GM11168 (cell line): ENCODE data around the gene PIP5K1B.

Source experiments
- in situ Hi-C: fragments of 300-500 bp; cut with MboI; formaldehyde crosslinking; loops from one replicate; pipeline ENCODE4 v1.12.0; 2022; ENCODE audit warnings: low sequenced_read_pairs; ENCODE audit not compliant: unreplicated experiment

The PIP5K1B gene

DNA sequence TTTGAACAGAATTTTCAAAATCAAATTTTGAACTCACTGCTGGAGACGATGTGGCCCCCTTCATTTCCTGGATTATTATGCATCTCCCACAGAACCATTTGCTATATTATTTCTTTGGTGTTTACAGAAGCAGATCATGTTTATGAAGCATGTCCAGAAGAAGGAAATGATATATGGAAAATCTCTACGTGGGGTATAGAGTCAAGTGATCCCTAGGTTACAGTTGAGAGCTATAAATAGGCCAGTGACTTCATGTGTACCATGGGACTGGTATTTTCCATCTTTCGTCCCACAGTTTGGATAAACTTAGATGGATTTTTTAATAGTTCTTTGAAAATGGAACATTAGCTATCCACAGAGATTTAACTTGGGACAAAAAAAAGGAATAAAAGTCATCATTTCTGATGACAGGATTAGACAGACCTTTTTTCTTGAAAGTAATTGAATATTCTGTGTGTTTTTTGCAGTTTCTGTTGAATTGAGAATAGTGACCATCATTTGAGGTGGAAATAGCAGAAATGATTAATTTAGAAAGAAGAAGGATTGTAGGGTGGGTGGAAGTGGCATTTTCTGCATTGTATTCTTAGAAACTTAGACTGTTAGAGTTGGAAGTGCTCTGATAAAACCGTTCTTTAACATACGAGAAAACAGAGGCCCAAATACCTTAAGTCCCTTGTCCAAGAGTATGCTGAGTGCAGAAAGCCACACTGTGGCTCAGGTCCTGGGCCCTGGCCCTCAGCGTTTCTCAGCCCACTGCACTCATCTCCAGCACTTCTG lies 136.4 kb downstream of the PIP5K1B start:
- in situ Hi-C loops = no loop called here

DNA sequence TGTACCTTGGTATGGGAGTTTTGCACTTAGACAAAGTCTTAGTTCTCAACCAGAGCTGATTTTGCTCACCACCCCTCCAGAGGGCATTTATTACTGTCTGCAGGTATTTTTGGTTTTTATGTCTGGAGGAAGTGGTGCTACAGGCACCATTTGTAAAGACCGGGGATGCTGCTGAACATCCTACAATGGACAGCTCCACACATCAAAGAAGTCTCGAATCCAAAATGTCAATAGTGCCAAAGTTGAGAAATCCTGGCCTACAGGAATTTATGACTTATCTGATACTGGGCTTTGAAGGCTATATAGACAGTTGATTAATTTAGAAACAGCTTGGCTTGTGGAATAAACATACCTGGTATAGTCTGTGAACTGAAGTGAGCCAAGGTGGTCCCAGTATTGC lies 137.5 kb downstream of the PIP5K1B start:
- in situ Hi-C loops = no loop called here

DNA sequence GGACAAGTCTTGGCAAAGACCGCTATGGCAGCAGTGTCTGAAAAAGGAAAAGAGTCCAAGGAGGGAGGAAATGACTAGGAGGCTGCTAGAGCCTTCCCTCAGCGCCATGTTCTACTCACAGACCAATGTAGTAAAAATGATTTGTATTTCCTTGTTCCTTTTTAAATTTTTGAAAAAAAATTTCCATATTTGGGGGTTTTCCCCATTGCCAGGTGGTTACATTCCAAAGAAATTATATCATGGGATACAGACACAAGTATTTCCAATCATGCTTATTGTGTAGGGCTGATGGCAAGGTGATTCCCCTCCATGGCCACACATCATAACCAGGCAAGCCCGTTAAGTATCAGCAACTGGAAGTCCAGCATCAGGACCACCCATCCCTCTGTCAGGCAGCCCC lies 138.2 kb downstream of the PIP5K1B start:
- in situ Hi-C loops = no loop called here

DNA sequence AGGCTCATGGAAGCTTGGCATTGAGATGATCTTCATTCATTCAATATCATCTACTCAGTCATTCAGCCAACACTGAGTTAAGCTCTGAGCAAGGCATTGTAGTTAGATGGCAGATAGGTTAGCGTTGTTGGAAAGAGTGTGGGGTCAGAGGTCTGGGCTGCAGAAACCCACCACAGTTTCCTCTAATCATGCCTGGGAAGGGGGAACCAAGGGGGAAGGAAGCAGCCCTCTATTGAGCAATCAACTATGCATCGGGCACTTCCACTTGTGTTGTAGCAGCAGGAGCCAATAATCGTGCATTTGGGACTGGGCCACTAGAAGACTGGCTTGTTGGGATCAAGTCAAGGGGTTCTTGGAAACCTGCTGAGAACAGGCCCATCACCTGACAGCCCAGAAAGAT lies 139.1 kb downstream of the PIP5K1B start:
- in situ Hi-C loops = no loop called here

DNA sequence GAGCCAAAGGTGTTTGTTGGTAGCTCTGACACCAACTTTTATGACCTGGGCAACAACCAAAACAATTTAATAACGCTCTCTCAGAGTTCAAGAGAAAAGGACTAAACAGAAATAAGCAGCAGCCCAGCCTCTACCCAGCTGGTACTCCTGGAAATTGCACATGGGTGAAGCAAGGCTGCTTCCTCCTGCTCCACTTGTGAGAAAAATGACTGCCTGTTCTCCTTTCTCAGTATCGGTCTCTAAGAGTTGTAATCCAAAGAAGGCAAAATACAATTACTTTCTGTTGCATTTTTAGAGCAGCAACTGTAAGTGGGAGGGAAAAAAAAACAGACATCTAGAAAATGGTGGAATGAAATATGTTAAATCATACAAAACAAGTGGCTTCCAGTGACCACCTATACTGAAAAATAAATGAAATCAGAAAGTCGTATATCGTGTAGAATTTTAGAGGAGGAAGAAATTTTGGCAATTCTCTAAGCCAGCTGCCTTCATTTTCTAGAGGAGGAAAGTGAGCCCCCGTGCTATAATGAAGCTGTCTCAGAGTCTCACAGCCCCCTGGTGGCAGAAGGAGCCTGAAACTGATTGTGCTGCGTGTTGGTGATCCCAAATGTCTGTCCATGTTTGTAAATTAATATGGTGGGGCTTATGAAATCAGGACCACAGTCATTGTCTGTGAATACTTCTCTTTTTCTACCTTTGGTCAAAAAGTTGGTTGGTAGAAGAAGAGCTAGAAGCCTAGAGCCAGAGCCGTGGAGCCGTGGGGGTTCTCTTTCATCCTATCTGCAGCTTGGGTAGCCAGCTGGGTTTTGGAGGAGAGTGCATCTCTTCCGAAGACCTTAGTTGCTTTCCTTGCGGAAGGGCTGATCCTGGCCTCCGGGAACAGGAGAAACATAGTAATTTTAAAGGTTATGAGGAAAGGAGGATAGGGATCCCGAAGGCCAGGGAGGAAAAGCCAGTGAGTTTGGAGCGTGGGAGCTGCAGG lies 139.9 kb downstream of the PIP5K1B start:
- in situ Hi-C loops = no loop called here

DNA sequence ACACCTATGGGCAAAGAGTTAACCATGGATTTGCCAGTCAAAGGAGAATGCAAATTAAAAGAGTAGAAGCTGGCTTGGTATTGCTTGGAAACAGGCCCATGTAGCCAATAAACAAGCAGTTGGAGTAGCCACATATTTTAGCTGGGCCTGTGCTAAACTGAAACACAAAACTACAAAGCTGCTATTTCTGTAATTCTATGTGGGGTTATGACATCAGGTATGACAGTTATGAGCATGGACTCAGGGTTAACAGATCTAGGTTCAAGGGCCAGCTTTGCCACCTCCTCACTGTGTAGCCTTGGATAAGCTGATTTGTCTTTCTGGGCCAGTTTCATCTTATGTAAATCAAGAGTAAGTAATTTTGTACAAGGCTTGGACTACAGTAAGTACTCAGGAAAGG lies 142.7 kb downstream of the PIP5K1B start:
- in situ Hi-C loops = no loop called here

DNA sequence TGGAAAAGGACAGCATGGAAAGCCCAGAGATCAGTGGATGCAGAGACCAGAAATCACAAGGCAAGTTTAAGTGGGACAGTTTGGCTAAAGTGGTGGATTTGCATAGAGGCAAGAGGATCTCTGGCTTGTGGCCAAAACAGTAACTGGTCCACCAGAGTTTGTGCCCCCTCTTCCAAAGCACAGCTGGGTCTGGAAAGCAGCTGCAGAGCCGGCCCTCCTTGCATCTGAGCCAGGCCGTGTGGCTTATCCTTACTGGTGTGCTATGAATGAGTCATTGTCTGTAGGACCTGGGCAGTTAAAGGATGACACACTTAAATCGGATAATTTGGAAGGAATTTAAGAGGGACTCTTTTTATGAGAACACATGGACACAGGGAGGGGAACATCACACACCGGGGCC lies 146.6 kb downstream of the PIP5K1B start:
- in situ Hi-C loops = no loop called here

DNA sequence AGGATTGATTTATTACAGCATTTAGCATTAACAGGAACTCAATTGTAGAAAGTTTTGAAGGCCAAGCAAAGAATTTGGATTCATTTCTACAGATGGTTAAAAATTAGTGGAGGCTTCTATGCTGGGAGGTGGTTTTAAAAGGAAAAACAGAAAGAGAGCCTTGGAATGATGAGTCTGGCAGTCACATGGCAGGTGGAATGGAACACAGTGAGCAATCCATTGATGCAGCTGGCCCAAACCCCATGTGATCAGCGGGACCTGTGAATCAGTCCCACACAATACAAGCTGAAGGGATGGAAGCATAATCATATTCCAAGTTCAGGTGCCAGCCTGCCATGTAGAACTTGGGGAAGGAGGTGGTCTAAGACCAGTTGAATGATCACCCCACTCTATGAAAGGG lies 147.9 kb downstream of the PIP5K1B start:
- in situ Hi-C loops = no loop called here

DNA sequence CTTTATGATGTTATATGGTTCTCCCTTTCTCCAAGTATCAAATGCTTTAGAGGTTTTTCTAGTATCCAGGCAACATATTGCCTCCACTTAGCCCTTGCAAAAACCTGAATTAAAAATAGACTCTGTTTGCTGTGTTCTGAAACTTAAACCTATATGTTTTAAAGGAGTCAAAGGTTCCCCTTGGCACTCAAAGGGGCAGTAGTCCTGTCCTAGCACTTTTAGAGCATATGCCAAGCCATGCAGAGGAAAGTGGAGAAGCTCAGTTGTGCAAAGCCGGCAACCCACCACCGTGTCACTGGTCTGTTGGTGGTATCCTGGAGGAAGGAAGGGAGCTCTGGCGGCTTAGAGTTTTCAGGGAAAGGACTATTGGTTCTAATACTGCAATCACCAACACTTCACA lies 154.3 kb downstream of the PIP5K1B start:
- in situ Hi-C loops = no loop called here

DNA sequence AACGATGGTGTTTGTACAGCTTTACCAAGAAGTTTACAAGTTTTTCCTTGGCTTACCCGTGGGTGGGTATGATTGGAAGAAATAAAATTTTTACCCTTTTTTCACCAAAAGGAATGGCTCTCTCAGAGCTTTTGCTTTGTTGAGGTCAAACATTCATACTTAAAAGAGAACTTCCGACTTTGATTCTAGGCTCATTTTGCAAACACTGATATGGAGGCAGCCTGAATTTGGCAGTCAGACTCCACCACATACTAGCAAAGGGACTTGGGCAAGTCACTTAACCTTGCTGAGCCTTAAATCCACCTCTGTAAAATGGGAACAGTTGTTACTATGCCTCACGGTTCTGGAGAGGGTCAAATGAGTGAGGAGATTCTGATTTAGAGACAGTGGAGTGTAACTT lies 155.4 kb downstream of the PIP5K1B start:
- in situ Hi-C loops = no loop called here

DNA sequence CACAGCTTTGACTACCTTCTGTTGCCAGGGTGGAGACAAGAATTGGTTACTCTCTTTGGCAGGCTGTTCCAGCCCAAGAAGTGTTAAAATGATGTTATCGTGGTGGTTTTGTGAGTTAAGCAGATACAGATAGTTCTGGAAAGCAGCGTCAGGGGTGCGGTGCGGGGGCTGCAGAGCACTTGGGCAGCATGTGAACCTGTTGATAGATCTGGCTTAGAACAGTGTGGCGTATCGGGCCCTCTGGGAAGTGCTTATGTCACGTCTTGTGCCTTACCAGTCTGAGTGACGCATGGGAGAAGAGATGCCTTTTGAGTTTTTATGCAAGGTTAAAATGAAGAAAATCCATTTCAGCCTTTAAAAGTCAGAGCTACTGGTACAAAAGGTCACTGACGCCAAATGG lies 156.4 kb downstream of the PIP5K1B start:
- in situ Hi-C loops = no loop called here

DNA sequence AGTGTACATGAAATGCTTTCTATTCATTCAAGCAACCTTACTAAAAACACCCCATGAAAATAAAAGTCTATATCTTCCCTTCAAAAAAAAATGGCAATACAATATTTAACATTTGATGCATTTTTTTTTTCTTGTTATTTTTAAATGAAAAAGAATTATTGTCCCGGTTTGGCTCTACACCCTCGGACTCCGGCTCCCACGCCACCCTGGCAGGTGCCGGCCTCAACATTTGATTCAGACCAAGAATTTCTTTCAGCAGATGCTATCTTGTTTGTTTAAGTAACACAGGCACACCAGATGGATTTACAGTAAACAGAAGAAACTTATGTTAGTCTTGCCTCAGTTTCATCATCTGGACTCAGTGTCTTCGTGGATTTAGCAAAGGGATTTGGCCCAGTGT lies 162.0 kb downstream of the PIP5K1B start:
- in situ Hi-C loops = no loop called here

DNA sequence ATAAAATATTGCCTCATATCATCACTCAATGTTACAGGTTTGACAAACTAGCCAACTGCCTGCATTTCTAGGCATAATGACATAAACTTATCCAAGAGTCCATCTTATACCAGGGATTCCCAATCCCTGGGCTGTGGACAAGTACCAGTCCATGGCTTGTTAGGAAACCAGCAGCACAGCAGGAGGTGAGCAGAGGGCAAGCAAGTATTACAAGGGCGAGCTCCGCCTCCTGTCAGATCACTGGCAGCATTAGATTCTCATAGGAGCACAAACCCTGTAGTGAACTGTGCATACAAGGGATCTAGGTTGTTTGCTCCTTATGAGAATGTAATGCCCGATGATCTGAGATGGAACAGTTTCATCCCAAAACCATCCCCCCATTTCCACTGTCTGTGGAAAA lies 164.0 kb downstream of the PIP5K1B start:
- in situ Hi-C loops = no loop called here

DNA sequence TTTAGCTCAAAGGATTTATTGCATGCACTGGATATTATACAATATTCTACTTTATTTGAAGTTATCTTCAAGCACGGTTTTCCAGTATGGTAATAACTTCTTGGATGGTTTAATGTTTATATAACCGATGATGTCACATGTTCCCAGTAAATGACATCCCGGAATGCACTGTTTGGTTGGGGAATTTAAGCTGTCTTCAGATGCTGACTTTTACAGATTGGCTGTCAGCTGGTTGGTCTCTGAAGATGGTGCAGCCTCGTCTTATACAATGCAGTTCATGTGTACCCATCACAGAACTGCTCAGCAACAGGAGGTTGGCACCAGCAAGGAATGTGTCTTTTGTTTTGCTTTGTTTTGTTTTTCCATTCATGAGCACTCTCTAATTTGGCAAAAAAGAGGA lies 165.0 kb downstream of the PIP5K1B start:
- in situ Hi-C loops = no loop called here

DNA sequence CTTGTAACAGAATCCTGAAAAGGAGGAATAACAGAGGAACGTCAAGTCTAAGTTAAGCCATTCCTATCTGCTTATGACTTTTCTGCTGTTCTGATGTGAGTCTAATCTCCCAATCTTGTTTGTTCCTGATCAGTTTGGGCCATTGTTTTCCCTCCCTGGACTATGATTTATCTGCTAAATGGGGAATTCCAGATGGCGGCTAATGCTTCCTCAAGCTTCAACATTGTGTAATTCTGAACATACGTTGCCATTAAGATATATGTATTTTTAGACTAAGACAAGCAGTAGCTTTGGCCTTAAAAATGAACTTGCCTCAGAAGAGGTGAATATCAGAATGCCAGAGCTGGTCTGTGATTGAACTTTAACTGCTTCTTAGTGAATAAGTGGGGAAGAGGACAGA lies 166.2 kb downstream of the PIP5K1B start:
- in situ Hi-C loops = no loop called here

DNA sequence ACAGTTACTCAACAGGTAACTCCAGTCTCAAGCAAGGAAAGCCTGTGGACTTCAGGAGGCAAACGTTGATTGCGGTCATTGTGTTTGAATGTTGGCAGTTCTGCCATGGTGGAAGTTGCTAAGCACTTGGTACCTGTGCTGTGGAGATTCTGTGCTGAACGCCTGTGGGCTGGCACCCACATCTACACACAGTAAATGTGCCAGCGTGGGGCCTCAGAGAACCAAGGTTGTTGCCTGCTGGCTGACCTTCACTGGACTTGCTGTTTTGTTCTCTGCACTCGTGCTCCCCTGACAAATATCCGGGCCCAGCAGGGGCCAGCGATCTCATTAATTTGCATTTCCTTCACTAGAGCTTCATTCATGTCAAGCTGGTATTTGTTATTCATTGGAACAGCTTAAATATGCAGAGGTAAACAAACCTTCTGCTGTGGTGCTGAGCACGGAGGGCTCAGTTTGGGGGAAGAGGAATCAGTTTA lies 167.0 kb downstream of the PIP5K1B start:
- in situ Hi-C loops = no loop called here

DNA sequence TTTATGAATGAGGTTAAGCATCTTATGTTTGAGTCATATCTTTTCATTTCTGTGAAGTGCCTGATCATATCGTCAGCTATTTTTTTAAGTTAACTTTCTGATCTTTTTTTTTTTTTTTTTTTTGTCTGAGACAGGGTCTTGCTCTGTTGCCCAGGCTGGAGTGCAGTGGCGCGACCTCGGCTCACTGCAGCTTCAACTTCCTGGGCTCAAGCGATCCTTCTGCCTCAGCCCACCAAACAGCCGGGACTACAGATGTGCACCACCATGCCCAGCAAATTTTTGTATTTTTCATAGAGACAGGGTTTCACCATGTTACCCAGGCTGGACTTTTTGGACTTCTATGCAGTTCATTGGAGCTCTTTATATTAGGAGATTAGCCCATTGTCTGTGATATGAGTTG lies 168.1 kb downstream of the PIP5K1B start:
- in situ Hi-C loops = no loop called here

DNA sequence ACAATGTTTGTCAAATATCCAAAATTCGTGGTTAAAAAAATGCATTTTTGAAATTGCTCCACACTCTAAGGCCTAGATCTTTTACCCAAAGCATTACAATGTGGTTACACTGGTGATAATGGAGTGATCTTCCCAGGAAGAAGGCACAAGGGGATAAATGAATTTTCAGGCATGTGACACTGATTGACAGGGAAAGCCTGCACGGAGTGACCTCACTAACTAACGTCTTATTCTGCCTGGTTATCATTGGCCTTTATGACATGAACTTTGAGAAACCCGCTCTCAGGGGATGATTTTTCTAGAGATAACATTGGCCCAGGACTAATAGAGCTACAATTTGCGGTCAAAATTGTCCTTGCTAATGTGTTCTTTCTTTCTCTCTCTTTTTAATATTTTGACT lies 171.2 kb downstream of the PIP5K1B start:
- in situ Hi-C loops = no loop called here

DNA sequence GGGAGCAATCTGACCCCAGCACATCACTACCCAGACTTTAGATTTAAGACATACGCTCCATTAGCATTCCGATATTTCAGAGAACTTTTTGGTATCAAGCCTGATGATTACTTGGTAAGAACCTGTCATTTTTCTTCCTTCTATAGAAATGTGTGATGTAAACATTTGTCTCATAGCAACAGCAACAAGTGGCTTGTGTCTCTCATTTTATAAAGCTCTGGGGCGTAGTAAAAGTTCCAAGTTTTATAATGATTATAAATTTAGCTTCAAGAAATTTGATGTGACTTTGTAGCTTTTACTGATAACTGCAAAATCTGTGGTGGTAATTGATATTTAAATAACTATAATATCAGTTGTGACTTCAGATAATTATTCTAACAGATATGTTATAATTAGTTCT lies 171.6 kb downstream of the PIP5K1B start:
- in situ Hi-C loops = no loop called here

DNA sequence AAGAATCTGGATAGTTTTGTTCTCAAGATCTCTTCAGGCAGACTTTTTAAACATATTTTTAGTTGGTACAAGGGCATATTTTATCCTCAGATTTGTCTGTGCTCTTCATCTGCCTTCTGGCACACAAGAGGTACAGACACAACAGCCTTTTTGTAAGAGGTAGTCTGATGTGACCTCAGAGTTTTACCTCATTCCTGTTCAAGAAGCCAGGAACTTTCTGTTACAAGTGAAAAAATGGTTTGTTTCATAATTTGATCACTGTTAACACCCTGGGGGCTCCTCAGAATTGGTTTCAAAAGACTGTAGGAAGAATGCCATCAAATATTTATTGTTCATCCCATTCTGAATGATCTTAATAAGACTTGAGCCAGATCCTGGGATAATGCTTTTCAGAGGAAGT lies 172.2 kb downstream of the PIP5K1B start:
- in situ Hi-C loops = no loop called here

DNA sequence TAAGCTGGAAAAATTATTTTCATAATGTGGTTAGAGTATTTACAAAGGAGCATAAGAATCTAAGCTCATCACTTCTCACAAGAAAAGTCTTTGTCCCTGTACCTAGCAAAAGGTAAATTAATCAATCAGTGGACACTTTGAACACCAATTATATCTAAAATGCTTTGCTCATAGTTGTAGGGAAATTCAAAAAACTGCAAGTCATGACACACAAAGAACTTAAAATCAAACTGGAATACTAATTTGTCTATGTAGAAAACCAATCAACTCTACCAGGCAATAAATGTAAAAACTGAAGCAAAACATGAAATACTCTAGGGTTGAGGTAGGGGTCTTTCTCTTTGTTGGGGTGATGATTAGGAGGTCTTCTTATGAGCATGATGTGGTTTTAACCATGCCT lies 173.4 kb downstream of the PIP5K1B start:
- in situ Hi-C loops = no loop called here
